ENCODE results near the gene LDLRAD4.

LDLRAD4 gene

DNA sequence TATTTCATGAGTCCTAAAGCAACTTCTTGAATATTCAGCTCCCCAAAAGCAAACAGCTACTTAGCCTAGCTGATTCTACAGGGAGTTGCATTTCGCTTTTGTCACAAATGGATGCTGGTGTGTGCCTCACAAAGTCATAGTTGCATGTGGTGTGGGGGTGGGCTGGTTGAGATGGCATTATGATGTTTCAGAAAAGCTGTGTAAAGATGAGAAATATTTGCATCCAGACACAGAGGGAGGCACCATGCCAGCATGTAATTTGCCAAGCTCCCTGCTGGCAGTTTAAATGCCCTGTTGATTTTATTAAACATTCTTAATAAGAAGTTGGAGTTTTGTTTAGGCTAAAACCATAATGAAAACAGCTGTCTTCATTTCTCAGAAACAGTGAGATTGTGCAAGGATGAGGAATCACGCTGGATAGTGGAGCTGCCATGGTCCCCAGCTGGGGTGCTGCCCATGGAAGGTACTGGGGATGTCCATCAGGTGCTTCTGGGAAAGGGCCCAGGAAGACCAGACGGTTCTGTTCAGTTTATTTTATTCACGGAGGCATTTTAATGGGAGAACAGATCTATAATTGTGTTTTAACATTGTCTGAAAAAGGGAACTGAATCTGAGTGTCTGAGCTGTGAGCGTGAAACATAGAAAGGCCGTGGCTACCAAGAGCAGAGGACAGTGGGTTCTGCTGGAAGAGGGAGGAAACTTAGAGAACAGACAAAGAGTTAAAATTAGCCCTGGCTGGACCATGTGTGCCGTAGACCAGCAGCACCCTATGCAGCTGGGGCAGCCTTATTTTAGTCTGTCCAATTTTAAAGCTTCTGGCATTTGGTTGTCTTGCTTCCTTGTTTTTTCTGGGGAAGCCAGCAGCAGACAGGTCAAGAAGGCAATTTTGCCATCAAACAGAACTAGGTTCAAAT is 330.7 kb downstream of the LDLRAD4 start:
- TF ChIP-seq, protein P1, sequence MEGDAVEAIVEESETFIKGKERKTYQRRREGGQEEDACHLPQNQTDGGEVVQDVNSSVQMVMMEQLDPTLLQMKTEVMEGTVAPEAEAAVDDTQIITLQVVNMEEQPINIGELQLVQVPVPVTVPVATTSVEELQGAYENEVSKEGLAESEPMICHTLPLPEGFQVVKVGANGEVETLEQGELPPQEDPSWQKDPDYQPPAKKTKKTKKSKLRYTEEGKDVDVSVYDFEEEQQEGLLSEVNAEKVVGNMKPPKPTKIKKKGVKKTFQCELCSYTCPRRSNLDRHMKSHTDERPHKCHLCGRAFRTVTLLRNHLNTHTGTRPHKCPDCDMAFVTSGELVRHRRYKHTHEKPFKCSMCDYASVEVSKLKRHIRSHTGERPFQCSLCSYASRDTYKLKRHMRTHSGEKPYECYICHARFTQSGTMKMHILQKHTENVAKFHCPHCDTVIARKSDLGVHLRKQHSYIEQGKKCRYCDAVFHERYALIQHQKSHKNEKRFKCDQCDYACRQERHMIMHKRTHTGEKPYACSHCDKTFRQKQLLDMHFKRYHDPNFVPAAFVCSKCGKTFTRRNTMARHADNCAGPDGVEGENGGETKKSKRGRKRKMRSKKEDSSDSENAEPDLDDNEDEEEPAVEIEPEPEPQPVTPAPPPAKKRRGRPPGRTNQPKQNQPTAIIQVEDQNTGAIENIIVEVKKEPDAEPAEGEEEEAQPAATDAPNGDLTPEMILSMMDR (IDR thresholded peaks at IDR 0.05; ENCODE audit: low read depth, low read length), result no peak
- no peak overlapping the region for H3K4me3 ChIP-seq (ENCODE audit: low read depth, low read length)

DNA sequence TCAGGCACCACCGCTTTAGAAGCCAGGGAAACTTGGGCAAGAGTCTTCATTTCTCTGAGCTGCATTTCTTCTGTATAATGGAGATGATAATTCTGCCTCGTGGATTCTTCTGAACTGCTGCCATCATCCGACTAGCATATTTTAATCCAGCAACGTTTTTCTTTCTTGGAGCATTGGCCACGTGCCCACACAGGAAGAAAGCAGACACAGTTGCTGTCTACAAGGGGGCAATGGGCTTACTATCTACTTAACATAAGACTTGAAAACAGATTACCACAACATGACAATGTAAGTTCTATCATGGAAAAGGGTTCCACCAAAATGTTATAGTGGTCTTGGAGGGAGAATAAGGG is 331.3 kb downstream of the LDLRAD4 start:
- TF ChIP-seq, protein P1 (IDR thresholded peaks at IDR 0.05; ENCODE audit: low read depth, low read length), result no peak
- H3K4me3 ChIP-seq (ENCODE audit: low read depth, low read length), result no peak overlapping the region

DNA sequence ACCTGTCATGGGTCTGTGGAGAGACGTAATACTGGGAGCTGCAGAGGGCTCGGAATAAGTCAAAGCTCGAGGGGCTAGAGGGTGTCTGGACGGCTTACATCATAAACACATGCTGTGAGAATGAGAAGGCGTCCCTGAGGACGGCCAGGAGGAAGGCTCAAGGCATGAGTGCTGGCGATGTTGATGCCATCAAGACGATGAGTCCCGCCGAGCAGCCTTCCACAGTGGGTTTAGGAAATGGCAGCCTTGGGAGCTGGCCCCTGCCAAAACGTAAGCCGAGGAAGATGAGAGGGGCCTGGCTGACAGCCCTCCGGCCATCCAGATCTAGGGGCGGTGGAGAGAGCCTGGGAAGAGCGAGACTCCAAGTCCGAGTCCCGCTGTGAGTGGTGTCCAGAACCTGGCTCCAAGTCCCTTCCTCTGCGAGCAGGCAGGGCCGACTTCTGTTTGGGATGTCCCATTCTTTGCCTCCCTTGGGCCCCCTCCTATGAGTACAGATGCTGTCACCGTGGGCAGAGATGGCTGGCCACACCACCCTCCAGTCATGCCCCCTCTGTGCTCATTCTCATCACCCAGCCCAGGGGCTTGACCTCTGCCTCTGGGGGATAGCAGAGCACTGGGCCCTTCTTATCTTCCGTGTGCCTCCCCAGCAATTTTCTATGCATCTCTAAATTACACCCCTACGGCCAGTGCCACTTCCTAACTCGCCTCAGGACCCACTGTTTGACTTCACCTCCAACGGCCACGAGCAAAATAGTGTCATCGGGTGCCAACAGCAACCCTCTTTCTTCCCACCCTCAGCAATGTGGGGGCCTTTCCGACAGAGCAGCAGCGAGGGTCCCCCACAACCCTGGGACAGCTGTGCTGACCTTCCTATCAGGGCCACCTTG is 332.1 kb downstream of the LDLRAD4 start:
- TF ChIP-seq, protein P1 (IDR thresholded peaks at IDR 0.05; ENCODE audit: low read depth, low read length), result no peak
- H3K4me3 ChIP-seq (ENCODE audit: low read depth, low read length), result no peak overlapping the region

DNA sequence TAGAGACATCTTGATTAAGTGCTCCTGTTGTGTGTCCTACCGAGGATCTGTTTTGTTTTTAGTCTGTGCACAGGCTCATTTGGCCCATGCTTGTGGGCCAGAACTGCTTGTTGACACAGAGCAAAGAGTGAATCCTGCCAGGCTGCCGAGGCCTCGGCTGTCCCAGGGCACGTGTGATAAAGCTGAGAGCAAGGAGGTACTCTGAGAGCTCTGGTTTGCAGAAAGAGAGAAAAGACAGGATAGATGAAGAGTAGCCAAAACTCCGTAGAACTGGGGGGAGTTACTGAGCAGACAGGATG is 332.7 kb downstream of the LDLRAD4 start:
- H3K4me3 ChIP-seq (ENCODE audit: low read depth, low read length), result no peak overlapping the region

DNA sequence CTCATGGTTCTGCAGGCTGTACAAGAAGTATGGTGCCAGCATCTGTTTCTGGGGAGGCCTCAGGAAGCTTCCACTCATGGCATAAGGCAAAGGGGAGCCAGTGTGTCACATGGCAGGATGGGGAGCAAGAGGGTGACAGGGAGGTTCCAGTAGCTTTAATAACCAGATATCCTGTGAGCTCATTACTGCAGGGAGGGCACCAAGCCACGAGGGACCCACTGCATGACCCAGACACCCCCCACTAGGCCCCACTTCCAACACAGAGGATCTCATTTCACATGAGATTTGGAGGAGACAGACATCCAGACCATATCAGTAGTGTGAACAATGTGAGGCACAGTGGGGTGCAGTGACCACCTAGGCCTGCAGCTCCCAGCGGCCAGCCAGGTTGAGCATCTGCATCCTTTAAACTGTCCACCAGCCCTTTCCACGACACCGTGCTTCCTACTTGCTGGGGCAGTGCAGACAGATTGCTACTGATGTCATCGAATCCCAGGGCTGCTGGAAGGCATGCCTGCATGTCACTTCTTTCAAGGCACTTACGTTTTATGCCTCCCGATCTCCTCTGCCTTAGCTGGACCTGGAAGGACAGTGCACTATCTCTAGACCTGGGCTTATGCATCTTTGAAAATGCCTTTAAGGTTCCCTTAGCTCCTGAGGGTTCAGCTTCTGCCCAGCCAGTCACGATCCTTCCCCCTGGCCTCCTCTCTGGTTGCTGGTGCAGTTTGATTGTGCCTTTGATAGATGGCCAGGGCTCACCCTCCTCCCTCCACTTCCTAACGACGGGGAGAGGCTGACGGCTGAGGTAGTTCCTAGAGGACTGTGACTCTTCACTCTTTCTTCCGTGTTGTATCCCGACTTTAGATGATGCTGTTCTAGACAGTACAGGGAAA is 333.5 kb downstream of the LDLRAD4 start:
- TF ChIP-seq, protein P1 (IDR thresholded peaks at IDR 0.05; ENCODE audit: low read depth, low read length), result no peak
- no peak overlapping the region for H3K4me3 ChIP-seq (ENCODE audit: low read depth, low read length)

More for the DNA sequence above, 332.7 kb downstream of the LDLRAD4 start:
- TF ChIP-seq, protein P1 (IDR thresholded peaks at IDR 0.05; ENCODE audit: low read depth, low read length), result no peak

DNA sequence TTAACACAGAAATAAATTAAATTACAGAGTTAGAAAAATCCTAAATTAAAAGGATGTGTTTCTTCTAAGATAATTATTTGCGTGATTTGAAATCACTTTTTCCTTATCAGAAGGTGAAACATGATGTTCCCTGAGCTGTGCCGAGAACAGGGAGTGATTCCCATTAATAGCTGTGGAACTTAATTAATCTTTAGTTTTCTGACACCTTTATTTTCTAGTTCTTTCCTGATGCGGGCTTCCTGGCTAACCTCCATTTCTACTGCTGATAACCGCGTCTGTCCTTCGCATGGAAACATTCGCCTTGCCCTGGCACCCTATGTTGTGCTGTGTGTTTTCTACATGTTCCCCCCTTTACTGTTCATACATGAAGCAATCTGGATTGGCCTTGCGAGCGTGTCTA is 334.9 kb downstream of the LDLRAD4 start:
- H3K4me3 ChIP-seq (ENCODE audit: low read depth, low read length), result no peak overlapping the region
- TF ChIP-seq, protein P1 (IDR thresholded peaks at IDR 0.05; ENCODE audit: low read depth, low read length), result no peak
